Measurements from ENCODE around the gene HEXD. TPM values are rescaled to one million over a fixed set of nuclear protein-coding genes. Genes with fewer than 3 reads are reported as not detected.

The HEXD gene
- total and polyA plus RNA-seq, 11 donors = 9.9 to 24.1 (median 15.1) TPM

DNA sequence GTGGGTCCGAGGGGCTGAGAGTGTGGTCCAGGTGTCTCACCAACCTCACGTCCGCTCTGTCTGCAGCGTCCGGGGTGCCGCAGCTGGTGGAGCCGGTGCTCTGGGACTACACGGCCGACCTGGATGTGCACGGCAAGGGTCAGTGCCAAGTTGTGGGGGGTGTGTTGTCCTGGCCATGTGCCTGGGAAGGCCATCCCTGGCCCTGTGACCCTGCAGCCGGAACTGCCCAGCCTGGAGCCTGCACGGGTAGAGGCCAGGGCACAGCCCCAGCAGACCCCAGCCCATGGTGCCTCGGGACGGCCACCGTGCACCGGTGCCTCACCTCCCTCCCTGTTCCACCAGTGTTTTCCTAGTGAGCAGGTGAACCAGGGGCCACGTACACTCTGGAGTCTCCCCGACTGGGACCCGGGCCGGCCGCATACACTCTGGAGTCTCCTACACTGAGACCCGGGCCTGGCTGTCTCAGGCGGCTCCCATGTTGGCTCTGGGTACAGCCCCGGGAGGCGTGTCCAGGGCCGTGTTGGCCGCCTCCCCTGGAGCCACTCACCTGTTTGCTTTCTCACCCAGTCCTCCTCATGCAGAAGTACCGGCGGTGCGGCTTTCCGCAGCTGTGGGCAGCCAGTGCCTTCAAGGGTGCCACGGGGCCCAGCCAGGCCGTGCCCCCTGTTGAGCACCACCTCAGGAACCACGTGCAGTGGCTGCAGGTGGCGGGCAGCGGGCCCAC is 18.6 kb downstream of the HEXD start:
- H3K9me3 ChIP-seq = no peaks in the 10 kb centered on the region
- peaks cover 0 to 37% (median 13%) of the 10 kb centered on the region in 9 donors for H3K36me3 ChIP-seq
- intact Hi-C loops (cut with DNase I) = no loop called here
- ATAC-seq (no peak), DNase-seq (no peak)
- WGBS, 4 donors = 83 to 94% (median 94%) methylated on average over 18 to 36 of the region's 36 CpGs
- H3K27me3 ChIP-seq = no peaks in the 10 kb centered on the region
- H3K4me3 ChIP-seq = no peak overlapping the region
- no peak overlapping the region for H3K27ac ChIP-seq
- H3K4me1 ChIP-seq = peaks cover 0 to 28% (median 0%) of the 10 kb centered on the region in 12 donors
- no peak for TF ChIP-seq POLR2A (IDR thresholded peaks at IDR 0.05)
- TF ChIP-seq, protein P1, sequence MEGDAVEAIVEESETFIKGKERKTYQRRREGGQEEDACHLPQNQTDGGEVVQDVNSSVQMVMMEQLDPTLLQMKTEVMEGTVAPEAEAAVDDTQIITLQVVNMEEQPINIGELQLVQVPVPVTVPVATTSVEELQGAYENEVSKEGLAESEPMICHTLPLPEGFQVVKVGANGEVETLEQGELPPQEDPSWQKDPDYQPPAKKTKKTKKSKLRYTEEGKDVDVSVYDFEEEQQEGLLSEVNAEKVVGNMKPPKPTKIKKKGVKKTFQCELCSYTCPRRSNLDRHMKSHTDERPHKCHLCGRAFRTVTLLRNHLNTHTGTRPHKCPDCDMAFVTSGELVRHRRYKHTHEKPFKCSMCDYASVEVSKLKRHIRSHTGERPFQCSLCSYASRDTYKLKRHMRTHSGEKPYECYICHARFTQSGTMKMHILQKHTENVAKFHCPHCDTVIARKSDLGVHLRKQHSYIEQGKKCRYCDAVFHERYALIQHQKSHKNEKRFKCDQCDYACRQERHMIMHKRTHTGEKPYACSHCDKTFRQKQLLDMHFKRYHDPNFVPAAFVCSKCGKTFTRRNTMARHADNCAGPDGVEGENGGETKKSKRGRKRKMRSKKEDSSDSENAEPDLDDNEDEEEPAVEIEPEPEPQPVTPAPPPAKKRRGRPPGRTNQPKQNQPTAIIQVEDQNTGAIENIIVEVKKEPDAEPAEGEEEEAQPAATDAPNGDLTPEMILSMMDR (IDR thresholded peaks at IDR 0.05) = no peak

- 93 to 100% (median 95%) methylated on average over 6 to 18 of the region's 18 CpGs for WGBS, 4 donors
- peaks cover 0 to 42% (median 16%) of the 10 kb centered on the region in 9 donors for H3K36me3 ChIP-seq
- intact Hi-C loops (cut with DNase I) = no loop called here
- H3K27me3 ChIP-seq = no peaks in the 10 kb centered on the region
- TF ChIP-seq POLR2A (IDR thresholded peaks at IDR 0.05) = no peak
- TF ChIP-seq, protein P1 (IDR thresholded peaks at IDR 0.05) = no peak
- DNase-seq (no peak), ATAC-seq (no peak)
- H3K9me3 ChIP-seq = no peaks in the 10 kb centered on the region
- no peak overlapping the region for H3K27ac ChIP-seq
- peaks cover 0 to 28% (median 0%) of the 10 kb centered on the region in 12 donors for H3K4me1 ChIP-seq
- H3K4me3 ChIP-seq = no peak overlapping the region
These were observed 19.1 kb downstream of the HEXD start for GRCh38 chr17:82437325-82437668.

- intact Hi-C loops (cut with DNase I) = no loop called here
- DNase-seq (no peak), ATAC-seq (no peak)
- no peak overlapping the region for H3K4me3 ChIP-seq
- peaks cover 0 to 28% (median 0%) of the 10 kb centered on the region in 12 donors for H3K4me1 ChIP-seq
- WGBS, 4 donors = 80 to 89% (median 88%) methylated on average over 20 to 26 of the region's 26 CpGs
- no peaks in the 10 kb centered on the region for H3K9me3 ChIP-seq
- TF ChIP-seq POLR2A (IDR thresholded peaks at IDR 0.05) = no peak
- TF ChIP-seq, protein P1 (IDR thresholded peaks at IDR 0.05) = no peak
- no peaks in the 10 kb centered on the region for H3K27me3 ChIP-seq
- H3K27ac ChIP-seq = no peak overlapping the region
- H3K36me3 ChIP-seq = peaks cover 0 to 53% (median 22%) of the 10 kb centered on the region in 9 donors
These were observed 20.4 kb downstream of the HEXD start for GRCh38 chr17:82438401-82439193.

DNA sequence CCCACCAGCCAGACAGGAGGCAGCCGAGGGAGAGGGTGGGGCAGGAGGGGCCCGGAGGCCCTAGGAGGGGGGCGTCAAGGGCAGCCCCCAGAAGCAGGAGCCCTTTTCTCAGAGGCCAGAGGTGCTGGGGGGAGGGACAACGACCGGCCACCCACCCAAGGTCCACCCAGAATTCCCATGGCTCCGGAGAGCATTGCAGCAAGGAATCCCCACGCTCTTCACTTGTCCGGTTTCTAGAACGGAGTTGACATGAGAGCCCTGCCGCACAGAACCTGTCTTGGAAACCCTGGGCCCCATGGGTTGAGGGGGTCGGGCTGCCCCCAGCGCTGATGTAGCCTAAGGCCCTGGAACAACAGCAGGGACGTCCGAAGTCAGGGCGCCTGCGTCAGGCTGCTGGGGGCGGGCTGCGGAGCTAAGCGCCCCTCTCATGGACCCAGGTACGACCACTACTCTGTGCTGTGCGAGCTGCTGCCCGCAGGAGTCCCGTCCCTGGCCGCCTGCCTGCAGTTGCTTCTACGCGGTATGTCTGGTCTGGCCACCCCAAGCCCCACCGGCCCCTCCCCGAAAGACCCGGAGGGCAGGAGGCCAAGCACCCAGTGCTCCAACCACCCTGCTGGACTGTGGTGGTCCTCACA is 21.2 kb downstream of the HEXD start:
- intact Hi-C loops (cut with DNase I) = no loop called here
- no peak overlapping the region for H3K27ac ChIP-seq
- peaks cover 0 to 23% (median 0%) of the 10 kb centered on the region in 12 donors for H3K4me1 ChIP-seq
- WGBS, 4 donors = 87 to 92% (median 91%) methylated on average over 16 to 29 of the region's 29 CpGs
- H3K27me3 ChIP-seq = no peaks in the 10 kb centered on the region
- DNase-seq (no peak), ATAC-seq (no peak)
- TF ChIP-seq, protein P1 (IDR thresholded peaks at IDR 0.05) = no peak
- TF ChIP-seq POLR2A (IDR thresholded peaks at IDR 0.05) = no peak
- peaks cover 0 to 58% (median 22%) of the 10 kb centered on the region in 9 donors for H3K36me3 ChIP-seq
- H3K9me3 ChIP-seq = no peaks in the 10 kb centered on the region
- H3K4me3 ChIP-seq = no peak overlapping the region
